Activated CD4-positive, CD25-positive, alpha-beta regulatory T cell (primary cell): ENCODE data around the gene TCF12.
"Not testable (repeated sequence)": the region's sequence is repeated elsewhere in the genome, so short reads cannot be mapped to it uniquely, and the experiment has no call there.

Source experiments
- DNase-seq, 4 experiments: peaks; one replicate each; lab custom pipeline; 2025; lab: John Stamatoyannopoulos, UW

The TCF12 gene

GRCh38 chr15:56978898-56979662 lies 60.6 kb downstream of the TCF12 start:
- no peak for DNase-seq

GRCh38 chr15:56980473-56980872 lies 62.0 kb downstream of the TCF12 start:
- DNase-seq = no peak

- DNase-seq = no peak
Observed at GRCh38 chr15:56981160-56981559, 62.7 kb downstream of the TCF12 start.

- no peak for DNase-seq
Observed at GRCh38 chr15:56982987-56983386, 64.5 kb downstream of the TCF12 start.

GRCh38 chr15:56984681-56985481 lies 66.4 kb downstream of the TCF12 start:
- no peak for DNase-seq

- no peak for DNase-seq
Observed at GRCh38 chr15:56985856-56986255, 67.4 kb downstream of the TCF12 start.

GRCh38 chr15:56987286-56987685 lies 68.8 kb downstream of the TCF12 start:
- DNase-seq = no peak

GRCh38 chr15:56988219-56988618 lies 69.8 kb downstream of the TCF12 start:
- DNase-seq = no peak

- DNase-seq = no peak
Observed at GRCh38 chr15:56989411-56989924, 71.0 kb downstream of the TCF12 start.

- DNase-seq = no peak
Observed at GRCh38 chr15:56991017-56991416, 72.6 kb downstream of the TCF12 start.

GRCh38 chr15:56992725-56993124 lies 74.3 kb downstream of the TCF12 start:
- DNase-seq = no peak

- no peak for DNase-seq
Observed at GRCh38 chr15:56994280-56994679, 75.8 kb downstream of the TCF12 start.

- DNase-seq = no peak
Observed at GRCh38 chr15:56996093-56996492, 77.6 kb downstream of the TCF12 start.

- no peak for DNase-seq
Observed at GRCh38 chr15:56996746-56997470, 78.5 kb downstream of the TCF12 start.

GRCh38 chr15:57003418-57003817 lies 85.0 kb downstream of the TCF12 start:
- no peak for DNase-seq

GRCh38 chr15:57005244-57005643 lies 86.8 kb downstream of the TCF12 start:
- DNase-seq = no peak

- DNase-seq = not testable (repeated sequence)
Observed at GRCh38 chr15:57007797-57008196, 89.4 kb downstream of the TCF12 start.

GRCh38 chr15:57010724-57011123 lies 92.3 kb downstream of the TCF12 start:
- DNase-seq = no peak

- no peak for DNase-seq
Observed at GRCh38 chr15:57012556-57012955, 94.1 kb downstream of the TCF12 start.

- not testable (repeated sequence) for DNase-seq
Observed at GRCh38 chr15:57014896-57015295, 96.5 kb downstream of the TCF12 start.

- no peak for DNase-seq
Observed at GRCh38 chr15:57015360-57015759, 96.9 kb downstream of the TCF12 start.

GRCh38 chr15:57015897-57016296 lies 97.5 kb downstream of the TCF12 start:
- DNase-seq = no peak
